Measurements from ENCODE around the gene ZNF324B.
A peak's percentile ranks its signal among the peaks of the same experiment; 100 is the strongest.
"Not testable (repeated sequence)": the region's sequence is repeated elsewhere in the genome, so short reads cannot be mapped to it uniquely, and the experiment has no call there.

Gene ZNF324B

DNA sequence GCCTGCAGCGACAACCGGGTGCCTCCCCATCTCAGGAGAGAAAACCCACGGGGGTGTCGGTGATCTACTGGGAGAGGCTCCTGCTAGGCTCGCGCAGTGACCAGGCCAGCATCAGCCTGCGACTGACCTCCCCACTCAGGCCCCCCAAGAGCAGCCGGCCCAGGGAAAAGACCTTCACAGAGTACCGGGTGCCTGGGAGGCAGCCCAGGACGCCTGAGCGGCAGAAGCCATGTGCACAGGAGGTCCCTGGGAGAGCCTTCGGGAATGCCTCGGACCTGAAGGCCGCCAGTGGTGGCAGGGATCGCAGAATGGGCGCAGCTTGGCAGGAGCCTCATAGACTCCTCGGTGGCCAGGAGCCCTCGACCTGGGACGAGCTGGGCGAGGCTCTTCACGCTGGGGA lies 3.9 kb downstream of the ZNF324B start:
- no peak for DNase-seq (ENCODE audit: low spot score)

DNA sequence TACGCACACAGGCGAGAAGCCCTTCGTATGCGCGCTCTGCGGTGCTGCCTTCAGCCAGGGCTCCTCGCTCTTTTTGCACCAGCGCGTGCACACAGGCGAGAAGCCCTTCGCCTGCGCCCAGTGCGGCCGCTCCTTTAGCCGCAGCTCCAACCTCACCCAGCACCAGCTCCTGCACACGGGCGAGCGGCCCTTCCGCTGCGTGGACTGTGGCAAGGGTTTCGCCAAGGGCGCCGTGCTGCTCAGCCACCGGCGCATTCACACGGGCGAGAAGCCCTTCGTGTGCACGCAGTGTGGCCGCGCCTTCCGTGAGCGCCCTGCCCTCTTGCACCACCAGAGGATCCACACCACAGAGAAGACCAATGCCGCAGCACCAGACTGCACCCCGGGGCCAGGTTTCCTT lies 4.7 kb downstream of the ZNF324B start:
- no peak for DNase-seq (ENCODE audit: low spot score)

DNA sequence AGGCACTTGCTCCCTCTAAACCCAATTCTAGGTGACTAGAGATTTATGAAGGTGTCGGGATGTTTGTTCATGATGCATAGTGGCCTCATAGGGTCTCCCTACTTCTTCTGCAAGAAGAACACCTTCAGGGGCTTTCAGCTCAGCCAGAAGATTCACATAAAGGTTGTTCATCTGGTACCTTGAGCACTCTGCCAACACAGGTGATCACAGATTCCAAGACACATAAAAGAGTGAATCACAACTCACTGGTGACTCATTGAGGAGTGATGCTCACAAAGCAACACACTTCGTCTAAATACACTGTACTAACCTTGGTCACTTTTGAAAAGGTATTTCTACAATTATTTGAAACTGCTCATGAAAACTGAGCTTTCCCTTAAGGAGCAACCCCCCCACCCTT lies 8.6 kb downstream of the ZNF324B start:
- no peak for DNase-seq (ENCODE audit: low spot score)

DNA sequence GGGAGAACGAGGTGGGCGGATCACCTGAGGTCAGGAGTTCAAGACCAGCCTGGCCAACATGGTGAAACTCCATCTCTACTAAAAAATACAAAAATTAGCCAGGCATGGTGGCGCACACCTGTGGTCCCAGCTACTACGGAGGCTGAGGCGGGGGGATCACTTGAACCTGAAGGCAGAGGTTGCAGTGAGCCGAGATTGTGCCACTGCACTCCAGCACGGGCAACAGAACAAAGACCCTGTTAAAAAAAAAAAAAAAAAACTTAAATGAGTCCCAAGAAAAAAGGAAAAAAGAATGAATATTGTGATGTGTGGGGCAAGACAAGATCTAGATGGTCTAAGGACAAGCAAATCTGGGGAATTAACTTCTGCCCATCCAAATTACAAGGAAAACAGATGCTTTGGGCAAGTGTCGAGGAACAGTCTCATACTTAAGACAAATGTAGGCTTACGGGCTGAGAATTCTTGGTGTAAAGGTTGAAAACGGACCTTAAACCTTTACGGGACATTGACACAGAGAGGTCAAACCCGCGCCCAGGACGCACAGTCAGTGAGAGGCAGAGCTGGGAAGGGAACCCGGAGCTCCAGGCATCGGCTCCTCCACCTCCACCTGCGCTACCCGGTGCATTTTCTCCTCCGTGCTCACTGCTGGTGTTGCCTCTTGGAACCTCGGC lies 14.8 kb downstream of the ZNF324B start:
- no peak for DNase-seq (ENCODE audit: low spot score)

DNA sequence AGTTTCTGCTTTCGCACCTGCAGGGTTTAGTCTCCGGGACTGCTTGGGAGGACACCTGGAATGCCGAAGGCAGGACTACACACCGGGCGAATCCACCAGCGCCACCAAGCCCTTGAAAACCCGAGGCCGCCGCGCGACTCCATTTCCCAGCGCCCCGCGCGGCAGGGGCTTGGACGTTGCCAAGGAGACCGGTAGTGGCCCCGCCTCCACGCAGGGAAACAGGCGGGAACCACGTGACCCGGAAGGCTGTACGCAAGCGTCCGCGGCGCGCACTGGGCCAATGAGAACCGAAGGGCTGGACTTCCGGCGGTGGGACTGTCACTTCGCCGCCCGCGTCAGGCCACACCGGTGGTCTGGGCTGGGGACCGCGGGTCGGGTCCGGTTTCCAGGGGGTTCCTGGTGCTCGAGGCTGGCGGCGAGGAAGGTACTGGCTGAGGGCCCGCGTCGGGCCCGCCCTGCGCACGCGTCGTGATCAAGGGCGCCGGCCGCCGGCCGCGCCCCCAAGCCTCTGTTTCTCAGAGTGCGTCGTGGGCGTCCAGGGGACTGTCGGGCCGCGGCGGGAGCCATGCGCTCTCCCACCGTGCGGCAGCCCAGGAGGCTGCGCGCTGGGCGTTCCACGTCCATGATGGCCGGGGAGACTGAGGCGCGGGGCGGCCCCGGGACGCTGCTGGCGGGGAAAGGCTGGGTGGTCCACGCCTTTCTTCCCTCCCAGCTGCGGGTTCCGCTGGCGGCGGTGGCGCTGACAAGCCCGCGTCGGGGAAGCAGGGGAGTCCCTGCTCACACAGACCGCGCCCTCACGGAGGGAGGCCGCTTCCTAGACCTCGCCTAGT lies 15.6 kb downstream of the ZNF324B start, which contains the start of gene ZNF324:
Gene ZNF324, plus strand, starts transcription at position 321 of the 830 bp plus-strand sequence. CDS start 2,106 bp downstream, outside the sequence.
- peak; percentile 97 for DNase-seq (ENCODE audit: low spot score)

DNA sequence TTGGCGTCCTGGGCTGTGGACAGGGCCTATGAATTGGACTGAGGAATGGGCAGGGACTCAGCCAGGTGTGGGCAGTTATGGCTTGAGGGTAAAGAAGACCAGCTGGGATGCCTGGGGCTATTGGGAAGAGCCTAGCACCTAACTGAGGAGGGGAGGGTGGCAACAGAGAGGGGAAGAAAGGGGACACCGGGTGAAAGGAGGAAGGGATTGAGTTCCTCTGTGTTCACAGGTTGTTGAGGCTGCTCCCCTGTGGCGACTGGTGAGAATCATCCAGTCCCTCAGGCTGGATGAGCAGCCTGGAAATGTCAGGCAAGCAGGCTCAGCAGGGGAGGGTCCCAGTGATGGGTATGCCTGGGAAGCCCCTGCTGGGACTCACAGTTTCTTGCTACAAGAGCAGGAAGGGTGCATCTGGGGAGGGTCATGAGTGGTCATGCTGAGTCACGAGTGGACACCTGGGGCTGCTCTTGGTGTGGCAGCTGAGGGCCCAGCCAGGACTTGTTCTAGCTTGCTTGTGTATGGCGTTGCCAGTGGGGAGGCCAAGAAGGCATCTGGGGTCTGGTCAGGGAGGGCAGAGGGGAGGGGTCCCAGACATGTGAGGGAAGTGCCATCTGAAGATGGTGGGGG lies 16.9 kb downstream of the ZNF324B start:
- DNase-seq (ENCODE audit: low spot score), result no peak

DNA sequence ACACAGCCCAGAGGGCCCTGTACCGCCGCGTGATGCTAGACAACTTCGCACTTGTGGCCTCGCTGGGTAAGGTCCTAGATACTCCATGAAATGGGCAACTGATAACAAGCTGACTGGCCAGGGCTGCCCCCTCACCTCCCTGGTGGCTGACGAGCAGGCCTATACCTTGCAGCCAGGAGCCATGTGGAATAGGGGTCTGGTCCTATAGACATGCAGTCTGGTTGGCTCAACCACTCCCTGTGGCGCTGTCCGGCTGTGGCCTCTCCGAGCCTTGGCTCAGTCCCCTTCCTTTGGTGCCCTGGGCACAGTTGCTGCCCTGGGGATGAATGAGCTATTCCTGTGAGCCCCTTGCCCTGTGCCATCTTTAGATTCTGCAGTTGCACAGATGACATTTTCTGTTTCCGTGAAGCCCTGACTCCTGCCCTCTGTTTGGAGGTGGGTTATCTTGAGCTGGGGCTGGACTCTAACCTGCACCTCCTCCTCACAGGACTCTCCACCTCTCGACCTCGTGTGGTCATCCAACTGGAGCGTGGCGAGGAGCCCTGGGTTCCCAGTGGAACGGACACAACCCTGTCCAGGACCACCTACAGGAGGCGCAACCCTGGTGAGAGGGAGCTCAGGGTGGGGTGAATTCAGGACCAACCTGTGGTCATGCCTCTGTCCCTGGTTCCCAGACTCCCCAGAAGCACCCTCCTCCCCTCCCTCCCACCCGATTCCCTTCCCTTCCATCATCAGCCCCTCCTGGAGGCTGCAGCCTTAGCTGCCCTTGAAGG lies 18.0 kb downstream of the ZNF324B start:
- DNase-seq (ENCODE audit: low spot score), result no peak

DNA sequence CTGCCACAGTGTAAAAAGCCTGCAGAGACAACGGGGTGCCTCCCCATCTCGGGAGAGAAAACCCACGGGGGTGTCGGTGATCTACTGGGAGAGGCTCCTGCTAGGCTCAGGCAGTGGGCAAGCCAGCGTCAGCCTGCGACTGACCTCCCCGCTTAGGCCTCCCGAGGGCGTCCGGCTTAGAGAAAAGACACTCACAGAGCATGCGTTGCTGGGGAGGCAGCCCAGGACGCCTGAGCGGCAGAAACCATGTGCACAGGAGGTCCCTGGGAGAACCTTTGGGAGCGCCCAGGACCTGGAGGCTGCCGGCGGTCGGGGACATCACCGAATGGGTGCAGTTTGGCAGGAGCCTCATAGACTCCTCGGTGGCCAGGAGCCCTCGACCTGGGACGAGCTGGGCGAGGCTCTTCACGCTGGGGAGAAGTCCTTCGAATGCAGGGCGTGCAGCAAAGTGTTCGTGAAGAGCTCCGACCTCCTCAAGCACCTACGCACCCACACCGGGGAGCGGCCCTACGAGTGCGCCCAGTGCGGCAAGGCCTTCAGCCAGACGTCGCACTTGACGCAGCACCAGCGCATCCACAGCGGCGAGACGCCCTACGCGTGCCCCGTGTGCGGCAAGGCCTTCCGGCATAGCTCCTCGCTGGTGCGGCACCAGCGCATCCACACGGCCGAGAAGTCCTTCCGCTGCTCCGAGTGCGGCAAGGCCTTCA lies 19.6 kb downstream of the ZNF324B start:
- DNase-seq (ENCODE audit: low spot score), result not testable (repeated sequence)

DNA sequence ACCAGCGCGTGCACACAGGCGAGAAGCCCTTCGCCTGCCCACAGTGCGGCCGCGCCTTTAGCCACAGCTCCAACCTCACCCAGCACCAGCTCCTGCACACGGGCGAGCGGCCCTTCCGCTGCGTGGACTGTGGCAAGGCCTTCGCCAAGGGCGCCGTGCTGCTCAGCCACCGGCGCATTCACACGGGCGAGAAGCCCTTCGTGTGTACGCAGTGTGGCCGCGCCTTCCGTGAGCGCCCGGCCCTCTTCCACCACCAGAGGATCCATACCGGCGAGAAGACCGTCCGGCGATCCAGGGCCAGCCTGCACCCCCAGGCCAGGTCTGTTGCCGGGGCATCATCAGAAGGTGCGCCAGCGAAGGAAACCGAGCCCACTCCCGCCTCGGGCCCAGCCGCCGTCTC lies 20.3 kb downstream of the ZNF324B start:
- DNase-seq (ENCODE audit: low spot score), result no peak

DNA sequence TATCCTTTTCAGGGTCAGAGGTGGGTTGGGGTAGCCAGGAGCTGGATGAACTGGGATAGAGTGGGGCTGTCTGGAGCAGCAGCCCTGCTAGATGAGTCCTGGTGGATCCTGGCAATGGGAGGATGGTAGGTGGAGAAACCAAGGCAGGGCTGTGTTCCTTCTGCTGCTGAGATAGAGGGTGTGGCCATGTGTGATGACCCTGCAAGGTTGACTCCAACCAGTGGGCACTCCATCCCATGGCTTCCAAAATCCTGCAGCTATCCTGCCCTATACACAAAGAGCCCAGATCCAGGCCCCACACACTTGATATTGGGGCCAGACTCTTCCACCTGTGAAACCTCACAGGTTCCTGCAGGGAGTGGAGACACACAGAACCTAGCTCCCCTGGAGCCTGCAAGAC lies 22.4 kb downstream of the ZNF324B start:
- no peak for DNase-seq (ENCODE audit: low spot score)

DNA sequence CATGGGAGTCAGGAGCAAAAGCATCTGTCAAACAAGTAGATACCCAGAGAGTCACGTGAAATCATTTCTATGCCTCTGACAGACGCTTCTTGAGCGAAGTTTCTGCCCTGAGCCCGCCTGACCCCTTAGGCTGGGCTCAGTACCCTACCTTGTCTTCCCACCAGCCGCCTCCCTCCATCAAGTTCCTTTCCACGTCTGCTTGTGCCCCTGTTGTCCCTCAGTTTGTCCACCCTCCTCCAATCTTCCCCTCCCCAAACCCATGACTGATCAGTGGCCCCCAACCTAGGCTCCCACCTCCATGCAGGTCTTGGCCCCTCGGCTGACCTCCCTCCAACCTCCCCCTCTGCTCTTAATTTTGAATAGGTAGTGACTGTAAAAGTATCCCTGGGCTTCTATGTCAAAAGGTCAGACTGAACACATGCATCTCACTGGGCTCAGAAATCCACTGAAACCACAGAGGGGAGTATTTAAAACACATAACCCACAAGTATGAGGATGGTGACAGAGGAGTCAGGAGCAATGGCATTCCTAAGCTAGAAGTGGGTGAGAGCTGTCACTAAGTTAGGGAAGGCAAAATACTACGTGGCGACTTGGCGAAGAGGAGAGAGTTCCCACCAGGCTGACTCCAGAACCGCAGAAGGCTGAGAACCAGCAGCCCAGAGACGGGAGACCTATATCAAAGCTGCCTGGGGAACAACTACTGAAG lies 23.0 kb downstream of the ZNF324B start:
- no peak for DNase-seq (ENCODE audit: low spot score)

DNA sequence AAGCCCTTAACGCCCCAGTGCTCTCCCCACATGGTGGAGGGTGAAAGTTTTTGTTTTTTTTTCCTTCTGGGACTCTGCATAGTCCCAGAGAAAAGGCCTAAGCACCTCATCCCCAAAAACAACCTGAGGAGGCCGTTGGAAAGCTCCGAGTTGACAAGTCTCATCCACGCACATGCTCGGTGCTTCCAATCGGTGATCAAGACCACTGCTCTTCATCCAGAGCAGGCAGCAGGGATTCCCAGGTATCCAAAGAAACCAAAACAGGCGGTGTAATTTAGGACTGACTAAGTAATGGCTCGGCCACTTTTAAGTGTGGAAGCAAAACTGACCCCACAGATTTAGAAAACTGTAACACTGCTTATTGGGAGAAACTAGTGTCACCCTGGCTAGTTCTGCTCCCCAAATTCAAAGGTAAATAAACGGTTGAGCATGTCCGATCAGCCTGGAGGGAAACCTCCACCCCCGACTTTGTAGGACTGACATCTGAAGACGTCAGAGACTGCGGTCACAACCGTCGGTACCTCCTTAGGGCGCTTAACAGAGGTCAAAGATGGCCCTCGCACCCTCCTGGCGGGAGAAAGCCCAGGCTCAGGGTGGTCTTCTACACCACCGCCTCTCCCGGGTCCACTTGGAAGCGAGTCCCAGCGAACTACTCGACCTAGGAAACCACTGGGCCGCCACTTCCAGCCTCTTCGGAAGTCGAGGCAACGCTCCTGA lies 23.7 kb downstream of the ZNF324B start:
- no peak for DNase-seq (ENCODE audit: low spot score)

DNA sequence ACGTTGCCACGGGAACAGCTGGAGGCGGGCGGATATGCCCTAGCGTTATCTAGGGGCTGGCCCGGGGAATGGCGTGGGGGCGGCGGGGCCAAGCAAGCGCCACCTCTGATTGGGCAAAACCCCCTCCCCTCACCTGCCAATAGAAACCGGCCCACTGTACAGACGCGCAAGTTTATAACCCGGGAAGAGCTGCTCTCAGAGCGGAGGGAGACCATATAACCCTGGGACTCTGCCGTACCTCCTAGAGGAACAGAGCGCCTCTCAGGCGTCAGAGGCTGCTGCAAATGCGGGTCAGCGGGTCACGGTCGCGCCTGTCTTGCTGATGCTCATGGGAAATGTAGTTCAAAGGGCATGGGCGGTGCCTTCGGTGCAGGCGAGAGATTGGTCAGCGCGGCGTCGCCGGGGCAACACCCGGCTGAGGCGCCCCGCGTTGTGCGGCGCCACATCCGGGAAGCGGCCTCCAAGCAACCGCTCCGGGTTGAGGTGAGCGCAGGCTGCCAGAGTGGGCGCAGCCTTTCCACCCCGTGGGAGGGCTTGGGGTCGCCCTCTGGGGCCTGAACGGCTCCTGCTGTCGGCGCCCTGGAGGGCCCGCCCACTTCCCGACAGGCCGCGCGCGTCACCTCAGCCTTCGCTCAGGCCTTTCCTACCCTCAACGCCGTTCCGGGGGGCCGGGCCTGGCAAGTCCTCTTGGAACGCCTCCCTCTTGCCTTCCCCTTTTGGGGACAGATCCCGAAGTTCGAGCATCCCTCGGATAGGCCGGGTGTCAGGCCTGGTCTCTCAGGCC lies 24.5 kb downstream of the ZNF324B start, which contains the start of gene ZNF446:
Gene ZNF446, plus strand, starts transcription at position 639 of the 784 bp plus-strand sequence. CDS start 867 bp downstream, outside the sequence.
- peak; percentile 98 for DNase-seq (ENCODE audit: low spot score)

DNA sequence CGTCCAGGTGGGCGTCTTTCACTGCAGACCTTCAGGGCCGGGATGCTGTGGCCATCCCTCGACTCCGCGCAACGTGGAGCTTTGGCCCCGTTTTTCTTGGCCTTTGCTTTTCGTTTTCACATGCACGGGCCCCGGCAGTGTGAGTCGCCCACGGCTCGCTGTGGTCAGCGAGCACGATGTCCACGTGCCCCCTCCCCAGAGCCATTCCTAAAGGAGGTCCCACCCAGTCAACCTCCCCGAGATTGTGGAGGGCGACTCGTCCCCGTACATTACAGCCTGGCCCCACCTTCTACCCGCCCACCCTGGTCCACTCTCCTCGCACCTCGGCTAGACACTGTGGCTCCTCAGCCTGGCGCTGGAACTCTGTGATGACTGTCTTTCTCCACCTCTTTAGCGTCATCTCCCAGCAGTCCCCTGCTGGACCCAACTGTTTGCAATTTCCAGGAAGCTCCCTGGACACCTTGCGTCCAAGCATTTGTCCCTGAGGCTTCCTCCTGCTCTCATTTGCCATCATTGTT lies 25.1 kb downstream of the ZNF324B start:
- no peak for DNase-seq (ENCODE audit: low spot score)

DNA sequence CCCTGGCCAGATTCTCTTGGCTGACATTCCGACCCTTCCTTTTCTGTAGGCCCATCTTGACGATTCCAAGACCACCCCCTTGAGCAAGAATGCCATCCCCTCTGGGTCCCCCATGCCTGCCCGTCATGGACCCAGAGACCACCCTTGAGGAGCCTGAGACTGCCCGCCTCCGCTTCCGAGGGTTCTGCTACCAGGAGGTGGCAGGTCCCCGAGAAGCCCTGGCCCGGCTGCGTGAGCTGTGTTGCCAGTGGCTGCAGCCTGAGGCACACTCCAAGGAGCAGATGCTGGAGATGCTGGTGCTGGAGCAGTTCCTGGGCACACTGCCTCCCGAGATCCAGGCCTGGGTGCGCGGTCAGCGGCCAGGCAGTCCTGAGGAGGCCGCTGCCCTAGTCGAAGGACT lies 25.7 kb downstream of the ZNF324B start:
- no peak for DNase-seq (ENCODE audit: low spot score)

DNA sequence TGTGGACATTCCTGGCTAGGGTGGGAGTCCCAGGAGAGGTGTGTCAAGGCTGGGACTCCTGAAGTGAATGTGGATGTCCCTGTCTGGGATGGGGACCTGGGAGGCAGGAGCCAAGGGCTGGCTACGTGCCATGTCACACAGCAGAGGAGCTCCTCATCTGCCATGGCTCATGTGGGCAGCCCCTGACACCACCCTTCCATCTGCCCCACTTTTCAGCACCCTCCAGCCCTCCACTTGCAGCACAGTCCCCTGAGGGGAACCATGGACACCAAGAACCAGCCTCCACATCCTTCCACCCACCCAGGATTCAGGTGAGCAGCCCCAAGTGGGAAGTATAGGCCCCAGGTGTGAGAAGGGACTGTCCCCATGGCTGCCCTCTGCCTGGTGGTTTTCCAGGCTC lies 26.4 kb downstream of the ZNF324B start:
- DNase-seq (ENCODE audit: low spot score), result no peak

DNA sequence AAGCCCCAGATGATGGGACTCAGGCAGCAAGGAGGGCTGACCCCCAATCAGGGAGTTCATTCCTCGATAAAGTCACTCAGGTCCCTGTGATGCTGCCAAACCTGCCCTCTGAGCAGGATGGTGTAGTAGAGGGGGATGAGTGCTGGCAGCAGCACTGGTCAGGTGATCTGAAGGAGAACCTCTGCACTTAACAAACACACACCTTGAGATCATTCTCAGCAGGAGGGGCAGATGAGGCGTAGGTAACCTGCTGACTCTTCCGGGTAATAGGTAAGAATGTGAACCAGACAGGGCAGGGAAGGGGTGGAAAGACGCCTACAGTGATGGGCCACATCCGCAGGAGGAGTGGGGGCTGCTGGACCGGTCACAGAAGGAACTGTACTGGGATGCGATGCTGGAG lies 27.9 kb downstream of the ZNF324B start:
- DNase-seq (ENCODE audit: low spot score), result no peak

DNA sequence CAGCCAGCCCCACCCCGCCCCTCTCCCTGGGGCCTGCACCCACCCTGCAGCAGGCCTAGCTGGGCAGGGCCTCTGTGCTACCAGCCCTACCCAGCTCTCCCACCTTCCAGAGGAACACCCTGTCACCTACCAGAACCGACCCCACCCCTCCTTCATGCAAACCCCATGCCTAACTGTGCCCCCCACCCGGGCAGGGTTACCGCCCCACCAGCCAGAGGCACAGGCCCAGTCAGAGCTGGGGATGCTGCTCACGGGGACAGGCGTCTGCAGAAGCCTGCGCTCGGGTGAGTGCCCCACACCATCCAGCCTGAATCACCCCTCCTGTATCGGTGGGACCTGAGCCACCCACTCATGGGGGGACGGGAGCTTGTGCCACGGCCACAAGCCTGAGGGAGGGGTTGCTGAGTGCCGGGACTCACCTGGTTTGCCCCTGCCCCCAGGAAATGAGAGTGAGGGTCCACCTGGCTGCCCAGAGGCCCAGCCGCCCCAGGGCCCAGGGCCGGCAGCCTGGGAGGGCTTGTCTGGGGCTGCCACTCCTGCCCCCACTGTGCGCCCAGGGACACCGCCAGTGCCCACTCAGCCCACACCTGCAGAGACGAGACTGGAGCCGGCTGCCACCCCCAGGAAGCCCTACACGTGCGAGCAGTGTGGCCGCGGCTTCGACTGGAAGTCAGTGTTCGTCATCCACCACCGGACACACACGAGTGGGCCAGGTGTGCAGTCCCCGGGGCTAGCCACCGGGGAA lies 28.5 kb downstream of the ZNF324B start:
- no peak for DNase-seq (ENCODE audit: low spot score)

Data from globus pallidus (tissue), 1 donor.